VCaP (cell line): Measurements from ENCODE around the gene DOK6.
A peak's percentile ranks its signal among the peaks of the same experiment; 100 is the strongest.

Experiments used
- H3K27ac ChIP-seq: fragments of 450-650 bp; 2 replicates; pipeline ENCODE4 v1.5.1; 2017
- CTCF ChIP-seq: fragments of 450-650 bp; conservative IDR thresholded peaks from 2 replicates; pipeline ENCODE4 v1.5.1; 2017; ENCODE audit warnings: mild to moderate bottlenecking, moderate library complexity

Gene DOK6

DNA sequence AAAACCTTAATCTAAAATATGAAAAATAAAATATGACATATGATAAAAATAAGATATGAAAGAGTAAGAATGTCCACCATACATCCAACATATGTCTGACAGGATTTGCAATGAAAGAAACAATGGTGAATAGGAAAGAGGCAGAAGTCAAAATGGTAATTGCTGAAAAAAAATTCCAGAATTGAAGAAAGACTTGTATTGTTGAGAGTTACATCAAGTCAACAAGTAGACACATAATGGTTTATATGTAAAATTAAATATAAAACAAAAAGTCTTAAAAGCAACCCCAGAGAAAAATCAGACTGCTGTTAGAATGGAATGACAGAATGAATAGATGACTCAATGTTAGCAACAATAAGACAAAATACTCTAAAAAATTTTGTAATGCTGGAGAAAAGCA, 255.1 kb downstream of the DOK6 start:
- H3K27ac ChIP-seq, result no peak overlapping the region
- TF ChIP-seq CTCF, result no peak

- peak overlapping the region; percentile 94 for H3K27ac ChIP-seq
- no peak for TF ChIP-seq CTCF
Observed at GRCh38 chr18:69658103-69658502, 257.4 kb downstream of the DOK6 start.

DNA sequence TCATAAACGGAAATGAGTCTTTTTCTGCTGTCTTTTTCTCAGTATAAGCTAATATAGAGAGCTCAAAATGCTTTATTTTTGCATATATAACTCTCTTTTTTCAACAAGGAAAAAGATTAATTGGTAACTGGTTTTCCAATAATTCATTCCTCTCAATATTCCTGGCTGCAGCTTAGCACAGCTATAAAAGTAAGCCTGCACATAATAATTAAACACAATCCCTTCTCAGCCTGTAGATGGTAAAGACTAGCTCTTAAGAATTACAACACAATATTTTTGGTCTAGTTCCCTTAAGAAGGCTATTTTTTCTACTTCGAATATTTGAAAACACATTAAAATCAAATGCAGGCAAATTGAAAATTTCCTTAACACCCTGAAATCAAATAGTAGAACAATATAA, 258.0 kb downstream of the DOK6 start:
- peak overlapping the region; percentile 94 for H3K27ac ChIP-seq
- no peak for TF ChIP-seq CTCF

- no peak for TF ChIP-seq CTCF
- peak overlapping the region; percentile 94 for H3K27ac ChIP-seq
Observed at GRCh38 chr18:69659142-69659651, 258.5 kb downstream of the DOK6 start.

GRCh38 chr18:69662090-69662489, 261.4 kb downstream of the DOK6 start:
- H3K27ac ChIP-seq, result peak overlapping the region; percentile 94

- H3K27ac ChIP-seq, result no peak overlapping the region
- TF ChIP-seq CTCF, result no peak
Observed at GRCh38 chr18:69664399-69664798, 263.7 kb downstream of the DOK6 start.

GRCh38 chr18:69674292-69674877, 273.7 kb downstream of the DOK6 start:
- H3K27ac ChIP-seq, result no peak overlapping the region
- no peak for TF ChIP-seq CTCF

DNA sequence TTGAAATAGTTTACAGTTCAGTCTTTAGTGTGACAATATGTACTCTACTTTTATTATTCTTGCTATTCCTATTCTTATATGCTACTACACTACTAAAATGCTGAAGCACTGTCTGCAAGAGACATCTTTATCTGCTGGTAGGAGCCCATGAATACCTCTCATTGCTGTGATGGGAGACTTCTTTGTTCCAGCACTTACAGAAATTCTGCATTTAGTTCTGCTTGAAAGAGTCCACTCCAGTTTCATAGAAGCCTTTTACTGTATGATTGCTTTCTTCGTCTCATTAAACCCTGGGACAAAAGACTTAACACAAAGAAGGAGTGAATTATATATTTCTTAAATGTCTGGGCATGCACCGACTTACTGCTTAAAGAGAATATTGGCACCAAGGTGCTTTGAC, 274.3 kb downstream of the DOK6 start:
- no peak for TF ChIP-seq CTCF
- H3K27ac ChIP-seq, result no peak overlapping the region
